ENCODE results near the gene TMEM190. TPM values are rescaled to one million over a fixed set of nuclear protein-coding genes. Genes with fewer than 3 reads are reported as not detected.

TMEM190 gene
- total and polyA plus RNA-seq, 2 donors, result 0.14 to 3.4 TPM

DNA sequence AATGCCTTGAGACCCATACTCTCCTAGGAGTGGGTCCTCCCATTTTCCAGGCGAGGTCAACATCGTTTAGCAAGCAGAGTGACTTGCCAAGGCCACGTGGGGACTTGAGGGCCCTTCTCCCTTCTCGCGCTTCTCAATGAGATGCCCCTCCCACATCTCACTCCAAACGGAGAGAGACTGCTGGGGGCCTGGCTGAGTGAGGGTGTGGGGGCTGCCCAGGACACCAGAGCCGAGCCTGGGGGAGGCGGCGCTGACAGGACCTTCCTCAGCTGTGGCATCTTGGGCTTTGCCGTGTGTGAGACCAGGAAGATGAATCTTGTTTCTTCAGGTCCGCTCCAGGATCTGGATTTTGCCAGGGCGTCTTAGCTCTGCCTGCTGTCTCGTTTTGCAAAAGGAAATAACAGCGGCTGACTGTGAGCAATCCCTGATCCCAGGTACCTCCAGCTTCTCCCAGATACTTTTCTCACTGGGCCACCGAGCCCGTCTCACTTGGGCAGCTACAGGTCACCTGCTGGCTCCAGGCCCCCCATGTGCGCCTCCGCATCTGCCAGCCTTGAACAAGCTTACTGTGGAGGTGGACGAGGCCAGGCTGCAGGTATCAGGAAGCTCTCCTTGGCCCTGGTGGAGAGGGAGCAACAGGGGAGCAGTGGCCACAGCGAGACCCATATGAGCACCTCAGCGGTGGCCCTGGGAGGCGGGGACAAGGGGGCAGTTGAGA is 28.1 kb upstream of the TMEM190 start:
- Histone ChIP-seq H3K27ac (ENCODE audit: low read depth in 1 of 2, low read length in 1 of 2) (no peak overlapping the region), H3K27me3 (ENCODE audit: control insufficient read depth in 2 of 2, insufficient read depth in 1 of 2, low read length in 1 of 2) (peaks cover 16 to 29% of the 10 kb centered on the region in 2 donors), H3K4me1 (ENCODE audit: control insufficient read depth in 2 of 2, insufficient read depth in 2 of 2, low read length in 2 of 2) (peaks cover 4% of the 10 kb centered on the region in 2 donors), H3K9me3 (ENCODE audit: control insufficient read depth in 2 of 2, insufficient read depth in 1 of 2, low read length in 1 of 2) (peaks cover 1 to 9% of the 10 kb centered on the region in 2 donors), H3K4me3 (ENCODE audit: low read length in 2 of 2) (no peak overlapping the region), H3K36me3 (ENCODE audit: control insufficient read depth in 2 of 2, insufficient read depth in 2 of 2, low read length in 1 of 2) (peaks cover 14 to 48% of the 10 kb centered on the region in 2 donors)
- DNase-seq (ENCODE audit: low read depth in 6 of 9, low spot score in 9 of 9), result no peak
- 93% methylated on average over 22 of the region's 22 CpGs for WGBS

DNA sequence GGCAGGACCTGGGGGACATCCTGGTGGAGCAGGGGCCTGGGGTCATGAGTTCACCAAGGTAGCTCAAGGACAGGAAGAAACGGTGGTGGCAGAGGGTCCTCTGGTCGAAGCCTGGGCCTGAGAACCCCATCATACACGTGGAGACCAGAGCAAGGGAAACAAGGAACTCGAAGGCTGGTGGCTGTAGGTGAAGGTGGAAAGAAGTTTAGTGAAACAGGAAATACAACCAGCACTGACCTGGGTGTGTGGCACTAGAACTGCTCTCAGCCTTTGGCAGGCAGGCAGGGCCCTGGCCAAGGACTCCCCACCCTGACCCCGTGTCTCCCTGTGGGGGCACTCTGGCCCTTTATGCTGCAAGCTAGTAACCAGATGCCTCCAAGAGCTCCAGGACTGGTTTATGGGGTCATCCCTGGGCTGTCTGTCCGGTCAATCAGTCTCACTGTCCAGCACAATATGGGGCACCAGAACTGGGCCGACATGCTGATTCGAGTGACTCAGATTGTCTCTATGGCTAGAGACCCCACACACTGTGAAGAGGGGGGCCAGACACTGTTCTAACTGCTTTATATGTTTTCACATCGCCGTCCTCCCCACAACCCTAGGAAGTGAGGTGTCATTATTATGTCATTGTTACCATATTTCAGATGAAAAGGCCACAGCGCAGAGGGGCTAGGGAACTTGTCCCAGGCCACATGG is 25.9 kb upstream of the TMEM190 start:
- WGBS, result 76% methylated on average over 11 of the region's 11 CpGs
- H3K27ac ChIP-seq (ENCODE audit: low read depth in 1 of 2, low read length in 1 of 2), result no peak overlapping the region
- peaks cover 10 to 26% of the 10 kb centered on the region in 2 donors for H3K36me3 ChIP-seq (ENCODE audit: control insufficient read depth in 2 of 2, insufficient read depth in 2 of 2, low read length in 1 of 2)
- peaks cover 1 to 14% of the 10 kb centered on the region in 2 donors for H3K9me3 ChIP-seq (ENCODE audit: control insufficient read depth in 2 of 2, insufficient read depth in 1 of 2, low read length in 1 of 2)
- peaks cover 38 to 52% of the 10 kb centered on the region in 2 donors for H3K27me3 ChIP-seq (ENCODE audit: control insufficient read depth in 2 of 2, insufficient read depth in 1 of 2, low read length in 1 of 2)
- H3K4me1 ChIP-seq (ENCODE audit: control insufficient read depth in 2 of 2, insufficient read depth in 2 of 2, low read length in 2 of 2), result peaks cover 11 to 12% of the 10 kb centered on the region in 2 donors
- no peak overlapping the region for H3K4me3 ChIP-seq (ENCODE audit: low read length in 2 of 2)
- DNase-seq (ENCODE audit: low read depth in 6 of 9, low spot score in 9 of 9), result no peak

GRCh38 chr19:55352040-55352439 is 24.6 kb upstream of the TMEM190 start:
- WGBS, result 71% methylated on average over 6 of the region's 6 CpGs
- peaks cover 11 to 12% of the 10 kb centered on the region in 2 donors for H3K4me1 ChIP-seq (ENCODE audit: control insufficient read depth in 2 of 2, insufficient read depth in 2 of 2, low read length in 2 of 2)
- H3K27me3 ChIP-seq (ENCODE audit: control insufficient read depth in 2 of 2, insufficient read depth in 1 of 2, low read length in 1 of 2), result peaks cover 46 to 64% of the 10 kb centered on the region in 2 donors

GRCh38 chr19:55352549-55353145 is 24.0 kb upstream of the TMEM190 start:
- Histone ChIP-seq H3K4me1 (ENCODE audit: control insufficient read depth in 2 of 2, insufficient read depth in 2 of 2, low read length in 2 of 2) (peaks cover 11 to 12% of the 10 kb centered on the region in 2 donors), H3K9me3 (ENCODE audit: control insufficient read depth in 2 of 2, insufficient read depth in 1 of 2, low read length in 1 of 2) (peaks cover 1 to 14% of the 10 kb centered on the region in 2 donors), H3K27ac (ENCODE audit: low read depth in 1 of 2, low read length in 1 of 2) (no peak overlapping the region), H3K27me3 (ENCODE audit: control insufficient read depth in 2 of 2, insufficient read depth in 1 of 2, low read length in 1 of 2) (peaks cover 46 to 70% of the 10 kb centered on the region in 2 donors), H3K4me3 (ENCODE audit: low read length in 2 of 2) (no peak overlapping the region), H3K36me3 (ENCODE audit: control insufficient read depth in 2 of 2, insufficient read depth in 2 of 2, low read length in 1 of 2) (peaks cover 4 to 8% of the 10 kb centered on the region in 2 donors)
- no peak for DNase-seq (ENCODE audit: low read depth in 6 of 9, low spot score in 9 of 9)
- WGBS, result 79% methylated on average over 25 of the region's 25 CpGs

More at GRCh38 chr19:55352040-55352439, 24.6 kb upstream of the TMEM190 start:
- H3K36me3 ChIP-seq (ENCODE audit: control insufficient read depth in 2 of 2, insufficient read depth in 2 of 2, low read length in 1 of 2), result peaks cover 6 to 14% of the 10 kb centered on the region in 2 donors
- no peak overlapping the region for H3K4me3 ChIP-seq (ENCODE audit: low read length in 2 of 2)
- no peak overlapping the region for H3K27ac ChIP-seq (ENCODE audit: low read depth in 1 of 2, low read length in 1 of 2)
- no peak for DNase-seq (ENCODE audit: low read depth in 6 of 9, low spot score in 9 of 9)
- H3K9me3 ChIP-seq (ENCODE audit: control insufficient read depth in 2 of 2, insufficient read depth in 1 of 2, low read length in 1 of 2), result peaks cover 1 to 14% of the 10 kb centered on the region in 2 donors

GRCh38 chr19:55353356-55353802 is 23.2 kb upstream of the TMEM190 start:
- 7% methylated on average over 24 of the region's 24 CpGs for WGBS
- Histone ChIP-seq H3K4me1 (ENCODE audit: control insufficient read depth in 2 of 2, insufficient read depth in 2 of 2, low read length in 2 of 2) (peaks cover 11 to 12% of the 10 kb centered on the region in 2 donors), H3K27me3 (ENCODE audit: control insufficient read depth in 2 of 2, insufficient read depth in 1 of 2, low read length in 1 of 2) (peaks cover 46 to 75% of the 10 kb centered on the region in 2 donors), H3K9me3 (ENCODE audit: control insufficient read depth in 2 of 2, insufficient read depth in 1 of 2, low read length in 1 of 2) (peaks cover 1 to 14% of the 10 kb centered on the region in 2 donors), H3K27ac (ENCODE audit: low read depth in 1 of 2, low read length in 1 of 2) (no peak overlapping the region), H3K36me3 (ENCODE audit: control insufficient read depth in 2 of 2, insufficient read depth in 2 of 2, low read length in 1 of 2) (peaks cover 0 to 3% of the 10 kb centered on the region in 2 donors), H3K4me3 (ENCODE audit: low read length in 2 of 2) (peak overlapping the region; percentile 16 to 51)
- DNase-seq (ENCODE audit: low read depth in 6 of 9, low spot score in 9 of 9), result no peak

GRCh38 chr19:55353803-55354697 is 22.6 kb upstream of the TMEM190 start:
- DNase-seq (ENCODE audit: low read depth in 6 of 9, low spot score in 9 of 9), result peak in 7 of 9 donors; percentile 23 to 63 (median 53)
- H3K27ac ChIP-seq (ENCODE audit: low read depth in 1 of 2, low read length in 1 of 2), result no peak overlapping the region
- H3K4me3 ChIP-seq (ENCODE audit: low read length in 2 of 2), result peak overlapping the region; percentile 16 to 51
- H3K9me3 ChIP-seq (ENCODE audit: control insufficient read depth in 2 of 2, insufficient read depth in 1 of 2, low read length in 1 of 2), result peaks cover 1 to 14% of the 10 kb centered on the region in 2 donors
- no peaks in the 10 kb centered on the region for H3K36me3 ChIP-seq (ENCODE audit: control insufficient read depth in 2 of 2, insufficient read depth in 2 of 2, low read length in 1 of 2)
- 2% methylated on average over 72 of the region's 72 CpGs for WGBS
- H3K27me3 ChIP-seq (ENCODE audit: control insufficient read depth in 2 of 2, insufficient read depth in 1 of 2, low read length in 1 of 2), result peaks cover 46 to 82% of the 10 kb centered on the region in 2 donors
- H3K4me1 ChIP-seq (ENCODE audit: control insufficient read depth in 2 of 2, insufficient read depth in 2 of 2, low read length in 2 of 2), result peaks cover 11 to 12% of the 10 kb centered on the region in 2 donors

DNA sequence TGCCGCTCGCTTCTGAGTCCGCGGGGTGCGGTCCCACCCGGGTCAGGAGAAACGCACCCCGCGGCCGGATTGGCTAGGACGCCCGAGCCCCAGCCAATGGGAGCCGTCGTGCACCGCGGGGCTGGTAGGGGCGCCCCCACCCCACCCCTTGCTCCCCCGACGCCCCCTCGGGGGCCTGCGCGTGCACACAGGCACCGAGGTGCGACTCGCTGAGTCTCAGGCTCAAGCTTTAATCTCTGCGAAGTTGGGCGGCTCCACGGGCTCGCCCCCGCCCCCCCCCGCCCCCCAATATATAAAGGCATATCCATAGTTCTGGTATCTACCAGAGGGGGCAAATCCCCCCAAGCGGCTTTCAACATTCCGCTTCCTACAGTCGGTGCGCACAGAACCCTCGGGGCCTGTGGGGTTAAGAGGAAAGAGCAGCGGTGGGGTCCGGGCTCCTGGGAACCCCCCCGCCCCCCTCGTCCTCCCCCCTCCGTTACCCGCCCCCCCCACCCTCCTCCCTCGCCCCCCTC is 21.9 kb upstream of the TMEM190 start, which contains the start of gene COX6B2:
Gene COX6B2 (minus strand): TSS at position 22 of the 515 bp plus-strand sequence. CDS start 198 bp downstream, outside the sequence.
- no peaks in the 10 kb centered on the region for H3K36me3 ChIP-seq (ENCODE audit: control insufficient read depth in 2 of 2, insufficient read depth in 2 of 2, low read length in 1 of 2)
- WGBS, result 3% methylated on average over 43 of the region's 43 CpGs
- peaks cover 46 to 82% of the 10 kb centered on the region in 2 donors for H3K27me3 ChIP-seq (ENCODE audit: control insufficient read depth in 2 of 2, insufficient read depth in 1 of 2, low read length in 1 of 2)
- peak within 1 kb of the TSS; percentile 16 to 51 for H3K4me3 ChIP-seq (ENCODE audit: low read length in 2 of 2)
- peaks cover 11 to 12% of the 10 kb centered on the region in 2 donors for H3K4me1 ChIP-seq (ENCODE audit: control insufficient read depth in 2 of 2, insufficient read depth in 2 of 2, low read length in 2 of 2)
- no peak for DNase-seq (ENCODE audit: low read depth in 6 of 9, low spot score in 9 of 9)
- peak within 1 kb of the TSS in 1 of 2 donors; percentile 32 for H3K27ac ChIP-seq (ENCODE audit: low read depth in 1 of 2, low read length in 1 of 2)
- H3K9me3 ChIP-seq (ENCODE audit: control insufficient read depth in 2 of 2, insufficient read depth in 1 of 2, low read length in 1 of 2), result peaks cover 1 to 14% of the 10 kb centered on the region in 2 donors

DNA sequence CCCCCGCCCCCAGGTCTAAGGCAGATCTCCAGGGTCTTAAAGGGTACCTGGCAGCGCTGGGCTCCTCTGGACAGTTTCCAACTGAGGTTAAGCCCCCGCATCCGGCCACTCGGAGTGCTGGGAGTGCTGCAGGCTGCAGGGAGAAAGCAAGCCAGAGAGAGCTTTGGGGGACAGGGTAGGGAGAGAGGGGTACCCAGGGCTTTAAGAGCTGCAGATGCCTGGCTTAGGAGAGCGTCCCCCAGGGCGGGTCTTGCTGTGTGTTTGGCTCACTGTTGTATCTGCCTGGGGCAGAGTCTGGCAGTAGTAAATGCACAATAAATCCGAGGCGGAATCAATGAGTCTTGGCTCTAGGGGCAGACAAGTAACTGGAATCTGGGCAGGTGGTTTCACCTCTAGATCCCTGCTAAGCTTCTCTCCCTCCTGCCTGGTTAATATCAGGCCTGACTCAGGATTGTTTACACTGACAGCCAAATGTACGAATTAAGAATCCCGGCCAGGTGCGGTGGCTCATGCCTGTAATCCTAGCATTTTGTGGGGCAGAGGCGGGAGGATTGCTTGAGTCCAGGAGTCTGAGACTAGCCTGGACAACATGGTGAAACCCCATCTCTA is 21.3 kb upstream of the TMEM190 start:
- no peak for DNase-seq (ENCODE audit: low read depth in 6 of 9, low spot score in 9 of 9)
- peak overlapping the region in 1 of 2 donors; percentile 32 for H3K27ac ChIP-seq (ENCODE audit: low read depth in 1 of 2, low read length in 1 of 2)
- WGBS, result 42% methylated on average over 13 of the region's 13 CpGs
- peaks cover 1 to 14% of the 10 kb centered on the region in 2 donors for H3K9me3 ChIP-seq (ENCODE audit: control insufficient read depth in 2 of 2, insufficient read depth in 1 of 2, low read length in 1 of 2)
- H3K4me1 ChIP-seq (ENCODE audit: control insufficient read depth in 2 of 2, insufficient read depth in 2 of 2, low read length in 2 of 2), result peaks cover 11 to 12% of the 10 kb centered on the region in 2 donors
- H3K36me3 ChIP-seq (ENCODE audit: control insufficient read depth in 2 of 2, insufficient read depth in 2 of 2, low read length in 1 of 2), result no peaks in the 10 kb centered on the region
- no peak overlapping the region for H3K4me3 ChIP-seq (ENCODE audit: low read length in 2 of 2)
- peaks cover 46 to 82% of the 10 kb centered on the region in 2 donors for H3K27me3 ChIP-seq (ENCODE audit: control insufficient read depth in 2 of 2, insufficient read depth in 1 of 2, low read length in 1 of 2)

All from thymus (tissue), 11 donors.